GM18498 (cell line): ENCODE measurements around the gene TEX22.

Experiments
- ATAC-seq: cut with Tn5 transposase; IDR thresholded peaks from one replicate; pipeline ENCODE4 v1.9.1; 2021; ENCODE audit warnings: mild to moderate bottlenecking, moderate library complexity; ENCODE audit not compliant: unreplicated experiment

The TEX22 gene

GRCh38 chr14:105436891-105437722, 38.8 kb downstream of the TEX22 start:
- no peak for ATAC-seq

GRCh38 chr14:105437723-105438500, 39.6 kb downstream of the TEX22 start:
- no peak for ATAC-seq

DNA sequence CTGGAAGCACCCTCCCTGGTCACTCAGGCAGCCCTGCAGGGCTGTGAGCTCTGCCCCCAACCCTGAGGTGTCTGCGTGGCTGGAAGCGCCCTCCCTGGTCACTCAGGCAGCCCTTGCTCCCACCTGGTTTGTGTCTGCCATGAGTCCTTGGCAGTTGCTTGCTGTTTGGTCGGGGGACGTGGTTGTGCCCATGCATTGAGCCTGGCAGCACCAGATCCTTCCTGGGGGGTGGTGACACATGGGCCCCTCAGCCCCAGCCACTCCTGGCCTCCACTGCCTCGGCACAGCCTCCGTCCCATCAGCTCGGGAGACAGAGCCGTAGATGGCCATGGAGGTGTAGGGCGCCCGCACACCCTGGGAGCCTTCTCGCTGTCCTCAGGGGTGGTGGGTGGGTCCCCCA, 40.8 kb downstream of the TEX22 start:
- ATAC-seq = no peak

- no peak for ATAC-seq
Measured at GRCh38 chr14:105439710-105440553, 41.6 kb downstream of the TEX22 start.

GRCh38 chr14:105440554-105440900, 42.2 kb downstream of the TEX22 start:
- no peak for ATAC-seq

DNA sequence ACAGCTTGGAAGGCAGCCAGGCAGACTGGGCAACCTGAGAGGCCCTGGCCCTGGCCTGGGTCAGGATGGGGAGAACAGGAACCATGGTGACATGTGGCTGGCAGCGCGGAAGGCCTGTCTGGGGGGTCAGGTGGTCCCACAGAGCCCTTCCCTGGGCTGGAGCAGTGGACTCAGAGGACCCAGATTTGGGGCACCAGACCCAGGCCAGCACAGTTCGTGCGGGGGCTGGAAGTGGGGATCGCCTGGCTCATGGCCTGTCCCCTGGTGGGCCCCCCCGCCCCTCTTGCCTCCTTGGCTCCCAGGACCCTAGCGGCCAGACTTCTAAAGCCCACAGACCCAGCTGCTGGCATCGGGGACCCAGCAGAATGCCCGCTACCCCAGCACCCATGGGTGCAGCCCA, 42.7 kb downstream of the TEX22 start:
- ATAC-seq = no peak

- ATAC-seq = no peak
Measured at GRCh38 chr14:105442125-105442524, 43.8 kb downstream of the TEX22 start.

DNA sequence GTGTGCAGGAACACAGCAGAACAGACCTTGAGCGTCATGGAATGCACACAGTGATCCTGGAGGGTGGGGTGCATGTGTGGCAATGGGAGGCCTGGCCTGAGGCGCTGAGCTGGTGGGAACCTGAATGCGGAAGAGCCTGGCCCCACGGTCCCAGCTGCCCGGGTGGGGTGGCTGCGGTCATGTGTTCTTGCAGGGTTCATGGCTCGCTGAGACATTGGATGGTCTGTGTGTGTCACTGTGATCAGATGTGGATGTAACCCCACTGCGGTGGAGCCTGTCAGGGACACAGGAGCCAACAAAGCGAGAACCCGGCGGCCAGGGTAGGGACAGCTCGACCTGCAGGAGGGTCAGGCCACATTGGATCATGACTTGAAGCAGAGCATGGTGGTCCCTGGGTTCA, 44.5 kb downstream of the TEX22 start:
- no peak for ATAC-seq

DNA sequence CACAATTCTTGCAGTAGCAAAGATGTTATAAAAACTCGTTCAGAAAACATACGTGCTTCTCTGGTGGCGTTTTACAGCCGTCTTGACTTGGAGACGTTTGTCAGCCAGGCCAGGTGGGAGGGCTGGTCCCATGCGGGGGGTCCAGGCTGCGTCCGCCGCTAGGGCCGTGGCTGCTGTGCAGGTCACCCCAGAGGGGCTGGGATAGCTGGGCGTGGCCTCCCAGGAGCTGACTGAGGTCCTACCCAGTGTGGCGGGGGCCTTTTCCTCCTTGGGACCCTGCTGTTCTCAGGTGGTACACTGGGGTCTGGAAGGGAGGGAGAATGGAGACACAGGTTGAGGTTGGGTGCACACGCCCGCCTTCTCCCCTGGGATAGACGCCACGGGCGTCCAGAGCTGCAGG, 46.5 kb downstream of the TEX22 start:
- no peak for ATAC-seq

DNA sequence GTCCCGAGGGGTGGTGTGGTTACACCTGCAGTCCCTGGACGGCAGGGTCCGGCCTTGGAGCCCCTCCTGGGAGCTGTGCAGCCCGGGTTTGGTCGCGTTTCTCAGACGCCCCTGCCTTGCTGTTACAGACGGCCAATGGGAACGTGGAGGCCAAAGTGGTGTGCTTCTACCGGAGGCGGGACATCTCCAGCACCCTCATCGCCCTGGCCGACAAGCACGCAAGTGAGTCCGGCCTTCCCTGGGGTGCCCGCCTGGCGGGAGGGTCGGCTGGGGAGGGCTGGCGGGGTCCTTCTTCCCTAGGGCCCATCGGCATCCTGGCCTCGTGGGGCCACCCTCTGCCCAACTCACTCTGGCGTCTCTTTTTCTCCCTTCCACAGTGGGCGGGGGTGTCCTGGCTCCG, 47.0 kb downstream of the TEX22 start:
- no peak for ATAC-seq

GRCh38 chr14:105445901-105446845, 47.8 kb downstream of the TEX22 start:
- no peak for ATAC-seq

- ATAC-seq = no peak
Measured at GRCh38 chr14:105446971-105447370, 48.6 kb downstream of the TEX22 start.

DNA sequence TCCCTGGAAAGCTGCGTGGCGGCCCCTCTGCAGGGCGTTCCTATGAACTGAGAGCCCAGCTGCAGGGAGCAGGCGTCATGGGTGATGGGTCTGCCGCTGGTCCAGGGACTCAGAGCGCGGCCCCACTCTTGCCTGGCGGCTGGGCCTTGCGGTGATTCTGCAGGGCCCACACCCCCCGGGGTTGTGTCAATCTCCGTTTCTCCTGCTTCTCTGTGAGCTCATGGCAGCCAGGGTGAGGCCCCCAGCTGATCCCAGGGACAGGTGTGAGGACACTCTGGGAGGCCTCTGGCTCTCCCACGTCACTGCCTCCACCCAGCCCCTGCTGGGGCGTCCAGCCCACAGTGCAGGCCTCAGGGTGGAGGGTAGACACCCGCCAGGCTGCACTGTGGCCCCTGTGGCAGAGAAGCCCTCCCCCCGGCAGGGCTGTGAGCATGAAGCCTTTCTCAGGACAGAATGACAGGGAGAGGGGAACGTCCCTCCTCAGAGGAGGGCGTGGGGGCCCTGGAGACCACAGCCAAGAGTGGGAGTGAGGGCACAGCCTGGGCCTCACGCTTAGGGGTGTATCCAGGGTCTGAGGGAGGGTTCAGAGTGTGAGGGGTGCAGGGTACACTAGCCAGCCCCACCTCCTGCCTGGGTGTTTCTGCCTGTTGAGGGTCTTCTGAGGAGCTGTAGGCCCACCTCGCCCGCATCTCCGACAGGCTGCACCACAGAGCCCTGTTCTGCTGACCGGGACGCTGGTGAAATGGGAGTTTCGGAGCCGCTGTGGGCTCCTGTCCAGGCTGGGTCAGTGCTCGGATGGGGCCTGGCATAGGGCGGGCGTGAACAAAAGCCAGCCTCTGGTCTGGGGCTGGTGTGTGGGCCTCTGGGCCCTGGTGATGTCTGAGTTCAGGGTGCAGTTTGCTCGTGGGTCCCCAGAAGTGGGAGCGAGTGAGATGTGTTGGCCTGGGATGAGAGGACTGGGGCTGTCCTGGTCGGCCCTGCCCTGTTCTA, 49.6 kb downstream of the TEX22 start:
- no peak for ATAC-seq

GRCh38 chr14:105448706-105449111, 50.4 kb downstream of the TEX22 start:
- no peak for ATAC-seq

DNA sequence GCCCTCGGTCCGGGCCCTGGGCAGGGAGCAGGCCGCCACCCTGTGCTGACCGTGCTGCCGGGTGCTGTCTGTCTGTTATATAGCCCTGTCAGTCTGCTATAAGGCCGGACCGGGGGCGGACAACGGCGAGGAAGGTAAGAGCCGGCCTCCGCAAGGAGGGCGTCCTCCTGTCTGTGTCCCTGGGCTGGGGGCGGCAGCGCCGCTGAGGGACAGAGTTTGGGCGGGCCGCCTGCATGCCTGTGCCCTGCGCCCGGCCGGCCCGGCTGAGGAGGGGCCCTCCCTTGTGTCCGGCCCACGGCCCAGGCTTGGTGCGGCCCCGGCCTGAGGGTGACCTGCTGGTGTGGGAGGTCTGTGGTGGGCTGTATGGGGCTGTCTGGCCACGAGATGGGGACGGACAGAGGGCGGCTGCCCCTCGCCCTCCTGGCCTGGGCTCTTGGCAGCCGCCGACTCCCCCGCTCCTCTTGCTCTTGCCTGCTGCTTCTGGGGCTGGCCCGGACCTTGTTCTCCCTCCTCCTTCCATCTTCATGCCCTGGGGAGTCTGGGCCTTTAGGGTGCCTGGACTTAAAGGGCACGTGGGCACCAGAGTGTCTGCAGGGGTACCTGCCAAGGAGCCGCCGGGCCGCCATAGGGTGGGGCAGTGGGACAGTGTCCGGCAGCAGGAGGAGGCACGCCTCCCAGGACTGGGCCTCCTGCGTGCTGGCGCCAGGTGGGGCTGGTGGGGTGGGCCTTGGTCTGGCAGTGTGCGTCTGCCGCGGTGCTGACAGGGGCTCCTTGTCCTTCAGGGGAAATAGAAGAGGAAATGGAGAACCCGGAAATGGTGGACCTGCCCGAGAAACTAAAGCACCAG, 51.2 kb downstream of the TEX22 start:
- ATAC-seq = no peak

GRCh38 chr14:105450123-105450505, 51.8 kb downstream of the TEX22 start:
- no peak for ATAC-seq

- no peak for ATAC-seq
Measured at GRCh38 chr14:105450864-105451720, 52.8 kb downstream of the TEX22 start.
